Measurements from ENCODE around the gene SLC5A9. TPM values are rescaled to one million over a fixed set of nuclear protein-coding genes. Genes with fewer than 3 reads are reported as not detected.

SLC5A9 gene
- total RNA-seq, 2 donors from 2014 or later: not detected

DNA sequence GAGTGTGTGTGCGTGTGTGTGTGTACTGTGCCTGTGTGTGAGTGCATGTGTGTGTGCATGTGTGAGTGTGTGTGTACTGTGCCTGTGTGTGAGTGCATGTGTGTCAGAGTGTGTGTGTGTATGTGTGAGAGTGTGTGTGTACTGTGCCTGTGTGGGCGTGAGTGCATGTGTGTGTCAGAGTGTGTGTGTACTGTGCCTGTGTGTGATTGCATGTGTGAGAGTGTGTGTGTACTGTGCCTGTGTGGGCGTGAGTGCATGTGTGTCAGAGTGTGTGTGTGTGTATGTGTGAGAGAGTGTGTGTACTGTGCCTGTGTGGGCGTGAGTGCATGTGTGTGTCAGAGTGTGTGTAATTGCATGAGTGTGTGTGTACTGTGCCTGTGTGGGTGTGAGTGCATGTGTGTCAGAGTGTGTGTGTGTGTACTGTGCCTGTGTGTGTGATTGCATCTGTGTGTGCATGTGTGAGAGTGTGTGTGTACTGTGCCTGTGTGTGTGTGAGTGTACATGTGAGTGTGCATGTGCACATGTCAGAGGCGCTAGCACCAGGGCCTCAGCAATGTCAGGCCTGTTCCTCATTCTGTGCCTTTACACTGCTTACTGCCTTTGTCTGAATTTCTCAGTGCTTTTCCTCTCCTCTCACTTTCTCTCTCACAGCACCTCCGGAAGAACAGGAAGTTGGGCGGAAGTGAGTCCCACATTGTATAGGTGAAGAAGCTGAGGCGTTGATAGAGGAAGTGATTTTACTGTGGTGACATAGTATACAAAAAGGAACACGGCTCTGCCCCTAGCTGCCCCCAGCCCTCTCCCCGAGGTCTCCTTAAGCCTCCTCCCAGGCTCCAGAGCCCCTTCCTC lies 4.9 kb downstream of the SLC5A9 start:
- Histone ChIP-seq H3K4me1 (no peaks in the 10 kb centered on the region), H3K9me3 (no peaks in the 10 kb centered on the region), H3K4me3 (no peak overlapping the region), H3K27ac (no peak overlapping the region), H3K27me3 (no peaks in the 10 kb centered on the region), H3K36me3 (no peaks in the 10 kb centered on the region)
- TF ChIP-seq, protein P1, sequence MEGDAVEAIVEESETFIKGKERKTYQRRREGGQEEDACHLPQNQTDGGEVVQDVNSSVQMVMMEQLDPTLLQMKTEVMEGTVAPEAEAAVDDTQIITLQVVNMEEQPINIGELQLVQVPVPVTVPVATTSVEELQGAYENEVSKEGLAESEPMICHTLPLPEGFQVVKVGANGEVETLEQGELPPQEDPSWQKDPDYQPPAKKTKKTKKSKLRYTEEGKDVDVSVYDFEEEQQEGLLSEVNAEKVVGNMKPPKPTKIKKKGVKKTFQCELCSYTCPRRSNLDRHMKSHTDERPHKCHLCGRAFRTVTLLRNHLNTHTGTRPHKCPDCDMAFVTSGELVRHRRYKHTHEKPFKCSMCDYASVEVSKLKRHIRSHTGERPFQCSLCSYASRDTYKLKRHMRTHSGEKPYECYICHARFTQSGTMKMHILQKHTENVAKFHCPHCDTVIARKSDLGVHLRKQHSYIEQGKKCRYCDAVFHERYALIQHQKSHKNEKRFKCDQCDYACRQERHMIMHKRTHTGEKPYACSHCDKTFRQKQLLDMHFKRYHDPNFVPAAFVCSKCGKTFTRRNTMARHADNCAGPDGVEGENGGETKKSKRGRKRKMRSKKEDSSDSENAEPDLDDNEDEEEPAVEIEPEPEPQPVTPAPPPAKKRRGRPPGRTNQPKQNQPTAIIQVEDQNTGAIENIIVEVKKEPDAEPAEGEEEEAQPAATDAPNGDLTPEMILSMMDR (IDR thresholded peaks at IDR 0.05): no peak
- no peak for DNase-seq (ENCODE audit: low spot score)

DNA sequence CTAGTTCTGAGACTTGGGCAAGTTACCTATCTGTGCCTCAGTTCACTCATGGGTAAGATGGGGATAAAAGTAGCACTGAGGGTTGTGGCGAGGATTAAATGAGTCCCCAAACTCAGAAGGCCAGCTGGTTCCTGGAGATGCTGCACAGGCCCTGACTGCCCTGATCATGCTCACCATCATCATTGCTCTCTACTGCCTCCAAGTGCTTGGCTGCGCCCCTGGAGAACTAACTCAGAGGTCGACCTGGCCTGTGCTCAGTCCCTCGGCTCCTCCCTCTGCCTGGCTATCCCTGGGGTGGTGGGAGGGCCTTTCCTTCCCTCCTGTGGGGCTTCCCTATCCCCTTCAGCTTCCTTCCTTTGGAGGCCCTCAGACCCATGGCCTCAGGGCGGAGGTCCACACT lies 5.6 kb downstream of the SLC5A9 start:
- Histone ChIP-seq H3K4me1 (no peaks in the 10 kb centered on the region), H3K27me3 (no peaks in the 10 kb centered on the region), H3K27ac (no peak overlapping the region), H3K9me3 (no peaks in the 10 kb centered on the region), H3K4me3 (no peak overlapping the region), H3K36me3 (no peaks in the 10 kb centered on the region)
- DNase-seq (ENCODE audit: low spot score): no peak
- TF ChIP-seq, protein P1 (IDR thresholded peaks at IDR 0.05): no peak

DNA sequence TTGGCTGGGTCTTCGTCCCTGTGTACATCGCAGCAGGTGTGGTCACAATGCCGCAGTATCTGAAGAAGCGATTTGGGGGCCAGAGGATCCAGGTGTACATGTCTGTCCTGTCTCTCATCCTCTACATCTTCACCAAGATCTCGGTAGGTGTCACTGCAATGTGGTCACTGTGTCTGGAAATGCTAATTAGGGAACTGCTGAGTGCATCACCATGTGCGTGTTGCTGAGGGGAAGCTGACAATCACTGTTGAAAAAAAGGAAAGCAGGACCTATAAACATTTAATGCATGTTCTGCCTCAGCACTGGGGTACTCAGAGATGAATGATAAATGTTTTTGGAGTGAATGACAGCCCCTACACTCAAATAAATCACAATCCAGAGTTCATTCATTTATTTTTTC lies 6.8 kb downstream of the SLC5A9 start:
- no peak for DNase-seq (ENCODE audit: low spot score)
- TF ChIP-seq, protein P1 (IDR thresholded peaks at IDR 0.05): no peak

DNA sequence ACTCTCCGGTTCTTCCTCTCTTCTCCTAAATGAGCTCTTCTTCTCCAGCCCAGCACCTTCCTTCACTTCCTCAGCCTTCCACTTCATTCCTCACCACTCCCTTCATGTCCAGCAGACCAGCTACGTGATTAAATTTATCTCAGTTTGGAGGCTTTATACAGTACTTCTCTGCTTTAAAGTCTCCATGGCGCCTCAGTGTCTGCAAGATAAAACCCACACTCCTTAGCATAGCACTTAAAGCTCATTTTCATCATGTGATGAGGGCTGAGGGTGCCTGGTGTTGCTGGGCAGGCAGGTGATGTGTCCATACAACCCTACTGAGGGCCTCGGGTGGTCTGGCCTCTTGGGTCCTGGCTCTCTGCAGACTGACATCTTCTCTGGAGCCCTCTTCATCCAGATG lies 7.7 kb downstream of the SLC5A9 start:
- Histone ChIP-seq H3K36me3 (no peaks in the 10 kb centered on the region), H3K4me3 (no peak overlapping the region), H3K27ac (no peak overlapping the region), H3K27me3 (no peaks in the 10 kb centered on the region), H3K9me3 (no peaks in the 10 kb centered on the region), H3K4me1 (no peaks in the 10 kb centered on the region)
- DNase-seq (ENCODE audit: low spot score): no peak
- TF ChIP-seq, protein P1 (IDR thresholded peaks at IDR 0.05): no peak

More for the DNA sequence above, 6.8 kb downstream of the SLC5A9 start:
- Histone ChIP-seq H3K9me3 (no peaks in the 10 kb centered on the region), H3K27ac (no peak overlapping the region), H3K4me3 (no peak overlapping the region), H3K4me1 (no peaks in the 10 kb centered on the region), H3K27me3 (no peaks in the 10 kb centered on the region), H3K36me3 (no peaks in the 10 kb centered on the region)

DNA sequence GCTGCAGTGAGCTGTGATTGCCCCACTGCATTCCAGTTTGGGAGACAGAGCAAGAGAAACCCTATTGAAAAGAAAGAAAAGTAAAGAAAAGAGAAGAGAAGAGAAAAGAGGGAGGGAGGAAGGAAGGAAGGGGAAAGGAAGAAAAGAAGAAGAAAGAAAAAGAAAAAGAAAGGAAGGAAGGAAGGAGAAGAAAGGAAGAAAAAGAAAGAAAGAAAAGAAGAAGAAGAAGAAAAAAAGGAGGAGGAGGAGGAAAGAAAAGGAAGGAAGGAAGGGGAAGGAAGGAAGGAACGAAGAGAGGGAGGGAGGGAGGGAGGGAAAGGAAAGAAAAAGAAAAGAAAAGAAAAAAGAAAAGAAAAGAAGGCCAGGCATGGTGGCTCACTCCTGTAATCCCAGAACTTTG lies 10.2 kb downstream of the SLC5A9 start:
- no peak for DNase-seq (ENCODE audit: low spot score)
- no peaks in the 10 kb centered on the region for H3K27me3 ChIP-seq
- H3K4me3 ChIP-seq: no peak overlapping the region
- no peak overlapping the region for H3K27ac ChIP-seq
- H3K36me3 ChIP-seq: no peaks in the 10 kb centered on the region
- no peaks in the 10 kb centered on the region for H3K4me1 ChIP-seq
- H3K9me3 ChIP-seq: no peaks in the 10 kb centered on the region
- TF ChIP-seq, protein P1 (IDR thresholded peaks at IDR 0.05): no peak

Data from right atrium auricular region (tissue), 2 donors.